GM23248 (cell line): Measurements from ENCODE around the gene CHTF18.

ENCODE experiments used
- EZH2 ChIP-seq: fragments of 200-600 bp; sonication (generic); IDR thresholded peaks from 2 replicates; pipeline ENCODE4 v1.6.1; 2018; ENCODE audit warnings: antibody characterized with exemption, mild to moderate bottlenecking; ENCODE audit not compliant: insufficient read depth, poor library complexity, severe bottlenecking
- EZH2phosphoT487 ChIP-seq: fragments of 200-600 bp; sonication (generic); IDR thresholded peaks from 2 replicates; pipeline ENCODE4 v1.6.1; 2018; ENCODE audit warnings: antibody characterized with exemption, moderate library complexity, mild to moderate bottlenecking, low read depth; ENCODE audit not compliant: insufficient read depth

DNA sequence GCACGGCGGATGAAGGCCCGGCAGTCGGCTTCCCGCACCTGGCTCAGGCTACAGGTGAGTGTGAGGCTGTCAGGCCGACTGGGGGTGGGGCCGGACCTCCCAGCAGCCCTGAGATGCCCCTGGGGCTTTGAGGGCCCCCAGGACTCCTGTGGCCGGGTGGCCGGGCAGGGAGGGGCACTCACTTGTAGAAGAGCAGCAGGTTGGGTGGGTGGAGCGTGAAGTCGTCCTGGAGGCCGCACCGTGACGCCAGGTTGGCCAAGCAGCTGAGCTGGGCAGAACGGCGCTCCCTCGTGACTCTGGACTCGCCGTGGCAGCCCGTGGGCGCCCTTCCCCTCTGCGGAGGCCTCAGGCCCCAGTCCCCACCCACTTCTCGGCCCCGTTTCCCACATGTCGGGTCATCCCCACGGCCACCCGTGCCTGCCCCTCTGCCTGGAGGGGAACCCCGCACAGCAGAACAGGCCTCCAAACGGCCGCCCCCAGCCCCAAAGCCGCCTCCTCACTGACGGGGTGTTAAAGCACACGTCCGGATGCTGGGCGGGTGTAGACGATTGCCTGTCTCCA, 13.1 kb upstream of the CHTF18 start:
- TF ChIP-seq EZH2: no peak
- TF ChIP-seq EZH2phosphoT487: no peak
